Thyroid gland (tissue), 4 donors: Measurements from ENCODE around the gene ARHGEF6. TPM values are rescaled to one million over a fixed set of nuclear protein-coding genes. Genes with fewer than 3 reads are reported as not detected.
"Not testable (repeated sequence)": the region's sequence is repeated elsewhere in the genome, so short reads cannot be mapped to it uniquely, and the experiment has no call there.

ENCODE experiments used
- DNase-seq, 2 donors: peaks; one replicate each; pipeline ENCODE4 v3.0.0-alpha.2; 2019
- H3K27ac ChIP-seq, 3 donors: fragments of 200-600 bp; sonication (generic); 1 replicate in 2 of 3; 2 replicates in 1 of 3; pipeline ENCODE4 v1.5.1; 2016 to 2019; ENCODE audit warnings: mild to moderate bottlenecking in 1 of 3, moderate library complexity in 1 of 3
- H3K27me3 ChIP-seq: fragments of 200-600 bp; sonication (generic); one replicate; pipeline ENCODE4 v1.5.1; 2019
- H3K36me3 ChIP-seq, 2 donors: fragments of 200-600 bp; sonication (generic); one replicate each; pipeline ENCODE4 v1.5.1; 2016 to 2019
- H3K4me1 ChIP-seq, 2 donors: fragments of 200-600 bp; sonication (generic); one replicate each; pipeline ENCODE4 v1.5.1; 2017 to 2019
- H3K4me3 ChIP-seq, 3 donors: fragments of 200-600 bp; sonication (generic); replicated peaks in 1 of 3; 1 replicate in 2 of 3; 2 replicates in 1 of 3; pipeline ENCODE4 v1.5.1; 2016; ENCODE audit warnings: mild to moderate bottlenecking in 1 of 3
- H3K9me3 ChIP-seq: fragments of 200-600 bp; sonication (generic); one replicate; pipeline ENCODE4 v1.5.1; 2017
- POLR2A ChIP-seq, 2 donors: fragments of 450-650 bp; IDR thresholded peaks; one replicate each; pipeline ENCODE4 v1.6.1; 2017; ENCODE audit warnings: antibody characterized with exemption in 2 of 2, mild to moderate bottlenecking in 2 of 2, moderate library complexity in 1 of 2
- WGBS, 2 donors: methylation state at CpG; one replicate each; pipeline ENCODE4 v1.1.5; 2017; 5-methylcytosine and 5-hydroxymethylcytosine counted together
- intact Hi-C: fragments of 100-400 bp; cut with DNase I; formaldehyde crosslinking; loops from one replicate; pipeline ENCODE4 v1.15.1; 2023
- total RNA-seq, 4 donors: library from RNA; depleted of rRNA; stranded (reverse); fragments of >200 nt; gene quantifications; one replicate each; pipeline ENCODE4 v1.2.3, GENCODE V29; 2016
- TF ChIP-seq, protein P1 (sequence below), 6 experiments: fragments of 200-600 bp in 3 of 6; fragments of 450-650 bp in 3 of 6; sonication (generic) in 3 of 6; IDR thresholded peaks; one replicate each; pipeline ENCODE4 v1.5.1; 2016 to 2019; ENCODE audit warnings: antibody characterized with exemption in 6 of 6, mild to moderate bottlenecking in 2 of 6, inconsistent platforms in 1 of 6, moderate library complexity in 1 of 6

Gene ARHGEF6
- total RNA-seq, 4 donors from 2014 or later, result 3.5 to 12.0 (median 6.4) TPM

DNA sequence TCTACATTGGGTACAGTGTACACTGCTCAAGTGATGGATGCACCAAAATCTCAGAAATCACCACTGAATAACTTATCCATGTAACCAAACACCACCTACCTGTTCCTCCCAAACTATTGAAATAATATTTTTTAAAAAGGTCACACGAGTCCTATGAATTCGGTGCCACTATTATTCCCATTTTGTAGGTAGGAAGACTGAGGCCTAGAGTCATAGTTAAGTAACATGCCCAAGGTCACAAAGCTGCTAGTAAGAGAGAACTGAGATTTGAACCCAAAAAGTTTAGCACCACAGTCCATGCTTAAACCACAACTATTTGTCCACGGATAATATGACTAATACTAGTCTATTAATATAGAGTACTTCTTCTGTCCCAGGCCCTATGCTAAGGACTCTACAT, 2.7 kb downstream of the ARHGEF6 start:
- TF ChIP-seq POLR2A (IDR thresholded peaks at IDR 0.05), result no peak
- TF ChIP-seq, protein P1, sequence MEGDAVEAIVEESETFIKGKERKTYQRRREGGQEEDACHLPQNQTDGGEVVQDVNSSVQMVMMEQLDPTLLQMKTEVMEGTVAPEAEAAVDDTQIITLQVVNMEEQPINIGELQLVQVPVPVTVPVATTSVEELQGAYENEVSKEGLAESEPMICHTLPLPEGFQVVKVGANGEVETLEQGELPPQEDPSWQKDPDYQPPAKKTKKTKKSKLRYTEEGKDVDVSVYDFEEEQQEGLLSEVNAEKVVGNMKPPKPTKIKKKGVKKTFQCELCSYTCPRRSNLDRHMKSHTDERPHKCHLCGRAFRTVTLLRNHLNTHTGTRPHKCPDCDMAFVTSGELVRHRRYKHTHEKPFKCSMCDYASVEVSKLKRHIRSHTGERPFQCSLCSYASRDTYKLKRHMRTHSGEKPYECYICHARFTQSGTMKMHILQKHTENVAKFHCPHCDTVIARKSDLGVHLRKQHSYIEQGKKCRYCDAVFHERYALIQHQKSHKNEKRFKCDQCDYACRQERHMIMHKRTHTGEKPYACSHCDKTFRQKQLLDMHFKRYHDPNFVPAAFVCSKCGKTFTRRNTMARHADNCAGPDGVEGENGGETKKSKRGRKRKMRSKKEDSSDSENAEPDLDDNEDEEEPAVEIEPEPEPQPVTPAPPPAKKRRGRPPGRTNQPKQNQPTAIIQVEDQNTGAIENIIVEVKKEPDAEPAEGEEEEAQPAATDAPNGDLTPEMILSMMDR (IDR thresholded peaks at IDR 0.05), result no peak
- Histone ChIP-seq H3K27me3 (no peaks in the 10 kb centered on the region), H3K4me1 (no peaks in the 10 kb centered on the region), H3K4me3 (no peak overlapping the region), H3K9me3 (no peaks in the 10 kb centered on the region), H3K36me3 (no peaks in the 10 kb centered on the region), H3K27ac (no peak overlapping the region)
- intact Hi-C loops, result no loop called here
- DNase-seq, result no peak
- WGBS, 2 donors, result 82 to 89% methylated on average over 3 of the region's 3 CpGs

DNA sequence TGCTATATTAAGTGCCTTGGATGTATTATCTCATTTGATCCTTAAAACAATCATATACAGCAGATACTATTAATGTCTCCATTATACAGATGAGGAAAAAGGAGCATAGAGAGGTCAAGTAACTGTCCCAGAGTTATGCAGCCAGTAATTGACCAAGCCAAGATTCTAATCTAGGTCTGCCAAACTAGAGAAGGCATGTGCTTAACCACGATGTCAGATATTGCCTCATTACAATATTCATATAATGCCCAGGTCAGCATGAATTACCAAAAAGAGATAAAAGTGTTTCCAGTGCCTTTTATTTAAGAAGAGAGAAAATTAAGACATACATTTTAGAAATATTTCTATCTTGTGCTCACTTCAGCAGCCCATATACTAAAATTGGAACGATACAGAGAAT, 7.1 kb downstream of the ARHGEF6 start:
- no peak for DNase-seq
- Histone ChIP-seq H3K36me3 (no peaks in the 10 kb centered on the region), H3K9me3 (no peaks in the 10 kb centered on the region), H3K4me3 (no peak overlapping the region), H3K27me3 (no peaks in the 10 kb centered on the region), H3K4me1 (no peaks in the 10 kb centered on the region), H3K27ac (no peak overlapping the region)
- 86 to 96% methylated on average over 2 of the region's 2 CpGs for WGBS, 2 donors
- no peak for TF ChIP-seq POLR2A (IDR thresholded peaks at IDR 0.05)
- TF ChIP-seq, protein P1 (IDR thresholded peaks at IDR 0.05), result no peak
- intact Hi-C loops, result no loop called here

DNA sequence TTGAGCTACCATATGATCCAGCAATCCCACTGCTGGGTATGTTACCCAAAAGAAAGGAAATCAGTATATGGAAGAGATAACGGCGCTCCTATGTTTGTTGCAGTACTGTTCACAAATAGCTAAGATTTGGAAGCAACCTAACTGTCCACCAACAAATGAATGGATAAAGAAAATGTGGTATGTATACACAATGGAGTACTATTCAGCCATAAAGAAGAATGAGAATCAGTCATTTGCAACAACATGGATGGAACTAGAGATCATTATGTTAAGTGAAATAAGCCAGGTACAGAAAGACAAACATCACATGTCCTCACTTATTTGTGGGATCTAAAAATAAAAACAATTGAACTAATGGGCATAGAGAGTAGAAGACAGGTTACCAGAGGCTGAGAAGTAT, 8.9 kb downstream of the ARHGEF6 start:
- intact Hi-C loops, H3K36me3 ChIP-seq, DNase-seq, H3K27me3 ChIP-seq, H3K27ac ChIP-seq, H3K4me1 ChIP-seq, H3K4me3 ChIP-seq, H3K9me3 ChIP-seq: not testable (repeated sequence)
- WGBS, 2 donors, result 98% methylated on average over 2 of the region's 2 CpGs

DNA sequence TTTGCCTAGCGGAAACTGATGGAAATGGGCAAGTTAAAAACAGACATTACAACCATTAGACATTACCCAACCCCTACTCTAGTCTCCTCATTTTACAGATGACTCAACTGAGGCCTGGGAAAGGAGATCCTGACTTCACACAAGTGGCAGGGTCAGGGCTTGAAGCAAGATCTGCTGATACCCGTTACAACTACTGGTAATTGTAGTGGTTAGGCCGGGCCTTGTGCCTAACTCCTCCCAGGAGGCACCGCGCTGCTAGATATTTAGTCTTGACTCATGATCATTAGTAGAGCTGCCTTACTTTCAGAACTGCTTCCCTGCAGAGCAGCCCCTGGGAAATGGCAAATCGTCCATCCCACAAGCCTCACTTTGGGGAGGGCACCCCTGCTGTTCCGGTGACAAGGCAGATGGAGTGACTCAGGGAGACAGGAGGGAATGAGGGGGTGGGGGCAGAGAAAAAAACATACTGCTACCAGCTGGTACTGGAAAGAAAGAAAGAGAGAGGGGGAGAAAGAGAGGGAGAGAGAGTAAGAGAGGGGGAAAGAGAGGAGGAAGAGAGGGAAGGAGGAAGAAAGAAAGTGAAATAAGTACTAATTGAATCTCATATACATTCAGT, 12.2 kb downstream of the ARHGEF6 start:
- H3K4me1 ChIP-seq, result no peaks in the 10 kb centered on the region
- no peaks in the 10 kb centered on the region for H3K27me3 ChIP-seq
- no peak overlapping the region for H3K27ac ChIP-seq
- TF ChIP-seq, protein P1 (IDR thresholded peaks at IDR 0.05), result no peak
- no peak for TF ChIP-seq POLR2A (IDR thresholded peaks at IDR 0.05)
- no peaks in the 10 kb centered on the region for H3K36me3 ChIP-seq
- no peak overlapping the region for H3K4me3 ChIP-seq
- peak; percentile 5 to 13 for DNase-seq
- WGBS, 2 donors, result 53 to 69% methylated on average over 3 to 7 of the region's 7 CpGs
- intact Hi-C loops, result loop anchor here (5.0 kb wide), 1 partner anchor 49 kb away; no protein-coding TSS in a partner anchor
- H3K9me3 ChIP-seq, result no peaks in the 10 kb centered on the region

DNA sequence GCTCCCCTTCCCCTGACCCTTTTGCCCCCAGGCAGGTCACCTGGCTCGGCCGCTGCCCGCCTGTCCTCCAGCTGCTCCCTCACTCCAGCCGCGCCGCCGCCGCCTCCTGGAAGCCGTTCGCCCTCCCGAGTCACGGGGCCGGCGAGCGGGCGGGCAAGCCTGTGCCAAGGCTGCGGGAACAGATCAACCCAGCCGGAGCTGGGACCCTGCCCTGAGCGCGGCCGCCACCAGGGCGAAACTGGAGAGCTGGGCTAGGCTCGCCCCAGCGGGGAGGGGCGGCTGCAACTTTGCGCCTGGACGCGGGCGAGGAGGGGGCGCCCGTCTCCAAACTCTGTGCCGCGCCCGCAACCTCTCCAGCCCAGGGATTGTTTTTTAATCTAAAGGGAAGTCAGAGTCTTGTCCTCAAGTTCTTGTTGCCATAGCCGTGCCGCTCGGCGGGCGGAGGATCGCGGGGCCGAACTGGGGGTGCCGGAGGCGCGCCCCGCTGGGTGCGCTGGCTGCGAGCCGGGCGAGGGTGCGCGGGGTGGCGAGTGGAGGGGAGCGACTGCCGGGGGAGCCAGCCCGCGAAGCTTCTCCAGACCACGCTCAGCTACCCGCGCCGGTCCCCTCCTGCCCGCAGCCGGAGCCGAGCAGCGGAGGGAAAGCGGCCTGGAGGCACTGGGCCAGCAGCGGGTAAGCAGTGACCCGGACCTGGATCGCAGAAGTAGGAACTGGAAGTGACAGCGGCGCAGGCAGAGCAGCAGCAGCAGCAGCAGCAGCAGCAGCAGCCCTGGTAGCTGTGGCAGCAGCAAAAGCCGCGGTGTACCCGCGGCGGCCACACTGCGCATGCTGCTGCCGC, 13.4 kb downstream of the ARHGEF6 start:
- no CpG with 5 or more reads among the region's 78 CpGs for WGBS, 2 donors
- DNase-seq, result peak; percentile 47 to 59
- Histone ChIP-seq H3K27ac (peak overlapping the region; percentile 32 to 77 (median 68)), H3K9me3 (no peaks in the 10 kb centered on the region), H3K4me3 (peak overlapping the region in 2 of 3 donors; percentile 16 to 35), H3K27me3 (no peaks in the 10 kb centered on the region), H3K4me1 (no peaks in the 10 kb centered on the region), H3K36me3 (no peaks in the 10 kb centered on the region)
- intact Hi-C loops, result loop anchor here (5.0 kb wide), 1 partner anchor 50 kb away; no protein-coding TSS in a partner anchor
- TF ChIP-seq, protein P1 (IDR thresholded peaks at IDR 0.05), result no peak
- TF ChIP-seq POLR2A (IDR thresholded peaks at IDR 0.05), result peak in 1 of 2 donors; percentile 8
